Suppressor macrophage treated with lipopolysaccharide for 1 hour (primary cell): Measurements from ENCODE around the gene MYB.
A peak's percentile ranks its signal among the peaks of the same experiment; 100 is the strongest.

Experiments
- DNase-seq, 3 donors: peaks; one replicate each; pipeline ENCODE4 v3.0.0-alpha.2; 2020 to 2022

MYB gene

DNA sequence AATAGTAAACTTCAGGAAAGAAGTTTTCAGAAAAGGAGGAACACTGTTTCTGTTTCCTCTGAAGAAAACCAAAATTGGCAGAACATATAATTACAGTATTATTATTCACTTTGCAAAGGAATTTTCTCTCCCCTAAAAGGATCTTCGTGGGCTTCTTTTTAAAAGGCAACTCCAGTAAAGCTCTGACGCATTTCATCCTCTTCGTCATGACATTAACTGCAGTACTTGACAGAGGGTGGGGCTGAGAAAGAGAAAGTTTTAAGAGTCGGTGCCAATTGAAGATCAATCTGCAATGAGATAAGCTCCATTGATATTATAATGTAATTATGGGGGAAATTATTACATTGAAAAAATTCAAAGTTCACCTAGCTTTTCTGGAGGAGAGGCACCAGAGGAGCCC is 75.8 kb downstream of the MYB start:
- DNase-seq = no peak

DNA sequence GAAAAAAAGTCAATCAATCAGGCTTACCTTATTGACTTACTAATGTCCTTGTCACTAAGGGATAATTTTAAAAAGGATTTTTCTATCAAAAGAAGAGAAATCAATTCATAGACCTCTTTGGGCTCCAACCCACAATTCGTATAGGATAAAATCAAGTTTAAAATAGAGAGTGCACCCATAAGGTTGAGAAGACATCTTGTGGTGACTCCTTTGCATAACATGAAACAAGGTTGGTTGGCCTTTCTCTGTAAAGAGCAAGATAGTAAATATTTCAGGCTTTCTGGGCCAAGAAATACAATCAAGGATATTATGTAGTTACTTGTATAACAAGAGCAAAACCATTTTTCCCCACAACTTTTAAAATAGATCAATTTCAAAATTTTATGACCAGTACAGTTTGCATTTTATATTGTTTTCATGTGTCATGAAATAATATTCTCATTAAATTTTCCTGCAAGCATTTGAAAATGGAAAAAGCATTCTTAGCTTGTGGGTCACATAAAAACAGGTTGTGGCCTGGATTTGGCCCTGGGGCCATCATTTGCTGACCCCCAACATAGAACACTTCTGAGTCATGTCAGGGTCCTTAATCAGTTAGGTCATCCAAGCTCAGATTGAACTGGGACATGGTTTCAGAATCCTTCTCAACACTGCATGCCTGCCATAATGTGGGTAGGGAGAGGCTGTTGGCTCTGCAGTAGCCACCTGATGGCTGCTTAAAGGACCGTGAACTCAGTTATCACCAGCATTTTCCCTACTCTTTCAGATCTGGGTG is 76.7 kb downstream of the MYB start:
- DNase-seq = no peak

DNA sequence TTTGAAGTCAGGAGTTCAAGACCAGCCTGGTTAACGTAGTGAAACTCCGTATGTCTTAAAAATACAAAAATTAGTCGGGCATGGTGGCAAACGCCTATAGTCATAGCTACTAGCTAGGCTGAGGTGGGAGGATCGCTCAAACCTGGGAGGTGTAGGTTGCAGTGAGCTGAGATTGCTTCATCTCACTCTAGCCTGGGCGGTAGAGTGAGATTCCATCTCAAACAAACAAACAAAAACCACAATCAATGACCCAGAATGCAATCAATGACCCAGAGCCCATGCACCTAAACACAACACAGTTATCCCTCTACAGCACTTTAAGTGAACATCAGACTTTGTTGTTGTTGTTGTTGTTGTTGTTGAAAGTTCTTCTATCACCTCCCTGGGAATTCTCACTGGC is 77.9 kb downstream of the MYB start:
- DNase-seq = no peak

DNA sequence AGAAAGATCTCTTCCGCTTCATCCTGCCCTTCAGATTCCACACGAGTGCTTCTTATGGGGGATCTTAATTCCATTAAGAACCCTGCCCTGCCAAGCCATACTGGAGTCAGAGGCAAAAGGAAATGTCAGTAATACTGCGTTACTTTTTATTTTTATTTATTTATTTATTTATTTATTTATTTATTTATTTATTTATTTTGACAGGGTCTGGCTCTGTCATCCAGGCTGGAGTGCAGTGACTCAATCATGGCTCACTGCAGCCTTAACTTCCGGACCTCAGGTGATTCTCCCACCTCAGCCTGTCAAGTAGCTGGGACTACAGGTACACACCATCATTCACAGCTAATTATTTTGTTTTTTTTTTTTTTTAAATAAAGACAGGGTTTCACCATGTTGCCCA is 79.5 kb downstream of the MYB start:
- DNase-seq = no peak

DNA sequence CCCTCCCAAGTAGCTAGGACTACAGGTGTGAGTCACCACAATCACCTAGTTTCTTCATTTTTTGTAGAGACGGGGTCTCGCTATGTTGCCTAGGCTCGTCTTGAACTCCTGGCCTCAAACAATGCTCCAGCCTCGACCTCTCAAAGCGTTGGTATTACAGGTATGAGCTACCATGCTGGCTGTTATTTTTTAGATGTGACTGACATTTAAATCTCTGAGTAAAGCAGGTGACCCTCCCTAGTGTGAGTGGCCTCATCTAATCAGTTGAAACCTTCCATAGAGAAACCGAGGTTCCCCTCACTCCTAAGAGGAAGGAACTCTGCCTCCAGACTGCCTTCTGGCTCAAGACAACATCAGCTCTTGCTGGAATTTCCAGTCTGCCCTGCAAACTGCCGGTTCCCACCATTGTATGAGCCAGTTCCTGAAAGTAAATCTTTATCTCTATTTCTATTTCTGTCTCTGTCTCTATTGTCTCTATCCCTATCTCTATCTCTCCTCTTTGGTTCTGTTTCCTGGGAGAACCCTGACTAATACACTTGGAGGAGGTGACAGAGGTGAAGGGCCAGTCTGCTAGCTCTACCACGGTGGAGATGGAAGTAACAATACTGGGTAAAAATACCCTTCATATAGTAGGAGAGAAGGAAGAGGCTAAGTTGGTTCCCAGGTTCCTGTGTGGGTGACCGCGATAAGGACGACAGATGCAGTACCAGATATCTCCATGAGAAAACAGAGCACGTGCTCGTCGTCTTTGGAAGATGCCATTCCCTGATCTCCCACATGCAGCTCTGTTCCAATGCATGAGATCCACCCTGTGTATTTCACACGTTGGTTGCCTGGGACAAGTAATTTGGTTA is 81.0 kb downstream of the MYB start:
- DNase-seq = peak; percentile 73 to 83 (median 82)

DNA sequence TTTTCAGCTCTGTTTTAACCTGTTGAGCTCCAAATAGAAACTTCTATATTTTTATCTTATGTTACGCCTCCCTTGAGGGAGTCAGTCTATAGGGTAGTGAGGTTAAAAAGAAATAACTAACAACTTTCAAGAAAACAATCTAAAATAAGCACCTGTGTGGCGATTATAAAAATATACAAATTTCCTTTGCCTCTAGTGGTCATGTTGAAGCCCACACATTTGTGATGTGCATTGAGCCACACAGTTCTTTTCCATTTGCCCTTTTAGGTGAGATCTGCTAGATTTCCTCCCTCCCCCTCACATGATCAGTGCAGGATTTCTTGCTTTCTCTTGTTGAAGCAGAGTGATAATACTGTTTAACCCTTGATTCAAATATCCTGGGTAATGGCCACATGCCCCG is 84.2 kb downstream of the MYB start:
- DNase-seq = no peak

DNA sequence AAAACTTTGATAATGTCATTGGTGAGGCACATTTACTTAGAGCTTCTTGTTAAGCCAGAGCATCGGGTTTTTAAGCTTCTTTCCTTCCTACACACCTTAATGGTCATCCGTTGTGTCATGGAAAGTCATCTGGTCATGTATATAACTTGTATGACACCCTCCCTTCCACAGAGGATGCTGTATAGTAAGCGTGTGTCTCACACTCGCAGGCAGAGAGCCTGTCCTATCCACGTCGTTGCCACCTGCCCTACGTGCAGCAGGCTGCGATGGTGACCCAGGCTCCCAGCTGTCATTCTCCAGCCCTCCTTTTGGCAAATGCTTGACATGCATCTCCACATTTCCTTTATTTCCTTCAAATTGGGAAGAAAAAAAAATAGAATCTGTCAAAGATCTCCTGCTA is 85.6 kb downstream of the MYB start:
- no peak for DNase-seq

DNA sequence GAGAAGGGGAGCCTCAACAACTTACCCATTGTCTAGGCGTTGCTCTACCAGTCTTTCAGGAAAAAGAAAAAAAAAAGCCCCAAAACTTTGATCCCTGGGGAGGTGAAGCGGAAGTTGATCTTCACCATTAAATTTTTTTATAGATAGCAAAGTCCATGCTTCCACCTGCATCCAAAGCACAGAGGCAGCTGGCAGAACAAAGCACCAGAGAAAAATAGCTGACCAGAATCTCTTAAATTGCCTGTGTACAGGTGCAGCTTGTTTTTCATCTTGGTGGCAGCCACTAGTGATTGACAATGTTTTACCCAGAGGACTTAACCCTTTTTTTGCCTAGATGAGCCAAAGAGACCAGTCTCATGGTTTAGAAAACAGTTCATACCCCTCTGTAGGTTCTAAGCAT is 86.0 kb downstream of the MYB start:
- no peak for DNase-seq

DNA sequence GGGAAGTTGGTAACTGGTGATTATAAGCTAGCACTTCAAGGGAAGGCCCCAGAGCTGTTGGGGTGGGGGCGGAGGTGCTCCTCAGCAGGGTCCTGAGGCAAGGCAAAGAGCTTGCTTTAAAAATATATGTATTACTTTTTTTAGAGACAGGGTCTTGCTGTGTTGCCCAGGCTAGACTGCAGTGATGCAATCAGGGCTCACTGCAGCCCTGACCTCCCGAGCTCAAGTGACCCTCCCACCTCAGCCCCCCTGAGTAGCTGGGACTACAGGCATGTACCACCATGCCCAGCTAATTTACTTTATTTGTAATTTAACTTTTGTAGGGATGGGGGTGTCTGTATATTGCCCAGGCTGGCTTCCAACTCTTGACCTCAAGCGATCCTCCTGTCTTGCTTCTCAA is 87.2 kb downstream of the MYB start:
- no peak for DNase-seq

DNA sequence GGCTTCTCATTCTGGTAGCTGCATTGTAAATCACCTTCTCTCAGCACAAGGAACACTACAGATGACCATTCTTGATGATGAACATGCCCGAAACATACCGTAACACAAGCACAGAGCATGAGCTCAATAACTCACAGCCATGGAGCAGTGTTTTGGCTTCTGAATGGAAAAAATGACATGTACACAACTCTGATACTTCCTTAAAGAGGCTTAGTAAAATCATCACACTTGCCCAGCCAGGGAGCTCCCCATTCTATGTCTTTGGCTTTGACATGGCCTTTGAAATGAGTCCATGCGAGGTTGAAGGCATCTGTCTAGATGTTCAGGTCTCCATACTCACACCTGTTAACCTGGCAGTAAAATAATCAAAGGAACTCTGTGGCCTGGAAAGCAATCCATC is 87.6 kb downstream of the MYB start:
- no peak for DNase-seq
